Progenitor cell of endocrine pancreas (in vitro differentiated cells): ENCODE results near the gene MAGOH. TPM values are rescaled to one million over a fixed set of nuclear protein-coding genes. Genes with fewer than 3 reads are reported as not detected.

Source experiments
- DNase-seq: peaks from one replicate; pipeline ENCODE4 v3.0.0; 2021; ENCODE audit warnings: low spot score; ENCODE audit not compliant: unreplicated experiment
- H3K27ac Mint-ChIP-seq: 2 replicates; pipeline ENCODE4 v1.8.0; 2021; ENCODE audit warnings: mild to moderate bottlenecking, moderate library complexity, mixed read lengths
- H3K27me3 Mint-ChIP-seq: 2 replicates; pipeline ENCODE4 v1.8.0; 2021; ENCODE audit warnings: mixed read lengths
- H3K36me3 Mint-ChIP-seq: 2 replicates; pipeline ENCODE4 v1.8.0; 2022; ENCODE audit warnings: mixed read lengths; ENCODE audit not compliant: insufficient read depth
- H3K4me1 Mint-ChIP-seq: 2 replicates; pipeline ENCODE4 v1.8.0; 2021; ENCODE audit warnings: low read depth, mixed read lengths
- H3K4me3 Mint-ChIP-seq: 2 replicates; pipeline ENCODE4 v1.8.0; 2021; ENCODE audit warnings: low read depth, mild to moderate bottlenecking, moderate library complexity, mixed read lengths
- H3K9me3 Mint-ChIP-seq: 2 replicates; pipeline ENCODE4 v1.8.0; 2021; ENCODE audit warnings: low read depth, mixed read lengths
- total RNA-seq: library from RNA; stranded (reverse); gene quantifications from 2 replicates; pipeline ENCODE4 v1.2.1, GENCODE V29; 2021
- TF ChIP-seq, protein P1 (sequence below): fragments of 200-600 bp; sonication (generic); IDR thresholded peaks from one replicate; pipeline ENCODE4 v1.5.0; 2021; ENCODE audit warnings: antibody characterized with exemption, mild to moderate bottlenecking; ENCODE audit not compliant: unreplicated experiment

Gene MAGOH
- total RNA-seq, 1 donor from 2014 or later = 67.3 TPM

DNA sequence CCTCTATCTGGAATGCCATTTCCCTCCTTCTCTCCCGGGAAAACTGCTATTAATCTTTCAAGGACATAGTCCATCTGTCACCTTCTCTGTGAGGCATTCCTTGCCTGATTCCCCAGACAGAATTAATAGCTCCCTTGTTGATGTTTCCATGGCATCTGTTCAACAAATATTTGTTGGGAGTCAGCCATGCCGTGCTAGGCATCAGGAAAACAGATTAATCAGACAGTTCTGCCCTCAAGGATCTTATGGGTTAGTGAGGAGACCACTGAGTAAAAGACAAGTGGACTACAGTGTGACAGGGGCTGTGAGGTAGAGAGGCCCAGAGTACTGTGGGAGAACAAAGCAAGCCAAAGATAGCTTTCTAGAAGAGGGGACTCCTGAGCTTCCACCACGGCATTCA is 11.4 kb upstream of the MAGOH start:
- Mint-ChIP-seq H3K4me1 (peaks cover 15% of the 10 kb centered on the region), H3K9me3 (no peaks in the 10 kb centered on the region), H3K27me3 (no peaks in the 10 kb centered on the region), H3K27ac (peak overlapping the region; percentile 56), H3K4me3 (no peak overlapping the region), H3K36me3 (no peaks in the 10 kb centered on the region)
- DNase-seq = no peak
- TF ChIP-seq, protein P1, sequence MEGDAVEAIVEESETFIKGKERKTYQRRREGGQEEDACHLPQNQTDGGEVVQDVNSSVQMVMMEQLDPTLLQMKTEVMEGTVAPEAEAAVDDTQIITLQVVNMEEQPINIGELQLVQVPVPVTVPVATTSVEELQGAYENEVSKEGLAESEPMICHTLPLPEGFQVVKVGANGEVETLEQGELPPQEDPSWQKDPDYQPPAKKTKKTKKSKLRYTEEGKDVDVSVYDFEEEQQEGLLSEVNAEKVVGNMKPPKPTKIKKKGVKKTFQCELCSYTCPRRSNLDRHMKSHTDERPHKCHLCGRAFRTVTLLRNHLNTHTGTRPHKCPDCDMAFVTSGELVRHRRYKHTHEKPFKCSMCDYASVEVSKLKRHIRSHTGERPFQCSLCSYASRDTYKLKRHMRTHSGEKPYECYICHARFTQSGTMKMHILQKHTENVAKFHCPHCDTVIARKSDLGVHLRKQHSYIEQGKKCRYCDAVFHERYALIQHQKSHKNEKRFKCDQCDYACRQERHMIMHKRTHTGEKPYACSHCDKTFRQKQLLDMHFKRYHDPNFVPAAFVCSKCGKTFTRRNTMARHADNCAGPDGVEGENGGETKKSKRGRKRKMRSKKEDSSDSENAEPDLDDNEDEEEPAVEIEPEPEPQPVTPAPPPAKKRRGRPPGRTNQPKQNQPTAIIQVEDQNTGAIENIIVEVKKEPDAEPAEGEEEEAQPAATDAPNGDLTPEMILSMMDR = no peak

DNA sequence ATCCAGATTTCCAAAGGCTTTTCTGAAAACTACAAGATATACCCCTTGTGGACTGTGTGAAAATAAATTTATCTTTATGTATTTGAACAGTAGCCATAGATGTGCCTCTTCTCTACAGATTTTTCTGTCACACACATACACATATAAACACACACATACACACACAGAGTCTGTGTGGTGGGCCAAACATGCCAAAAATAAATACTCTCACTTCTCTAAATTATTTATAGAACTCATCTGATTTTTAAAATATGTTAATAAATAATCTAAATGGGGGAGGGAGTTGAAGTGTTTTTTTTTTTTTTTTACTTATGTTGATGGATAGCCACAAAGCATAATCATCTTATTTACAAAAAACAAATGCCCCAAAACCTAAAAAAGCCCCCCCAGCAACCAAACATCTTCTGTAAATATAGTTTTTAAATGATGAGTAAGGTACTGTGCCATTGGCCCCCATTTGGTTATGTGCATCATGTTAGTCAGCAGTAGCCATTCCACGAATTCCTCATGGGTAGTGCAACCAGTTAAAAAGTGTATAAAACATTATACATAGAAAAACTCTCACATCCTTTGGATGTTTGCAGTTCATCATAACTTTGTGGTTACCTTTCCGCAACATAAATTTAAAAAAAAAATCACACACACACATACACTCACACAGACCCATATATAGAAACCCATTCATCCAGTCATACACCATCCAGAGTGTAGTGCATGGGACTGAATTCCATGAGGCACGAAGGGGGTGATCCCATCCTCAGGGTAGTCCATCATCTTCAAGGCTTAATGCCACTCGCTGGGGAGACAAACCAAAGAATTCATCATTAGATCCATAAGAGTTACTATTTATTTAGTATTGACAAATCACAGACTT is 8.2 kb upstream of the MAGOH start:
- Mint-ChIP-seq H3K9me3 (no peaks in the 10 kb centered on the region), H3K4me1 (peaks cover 15% of the 10 kb centered on the region), H3K27ac (no peak overlapping the region), H3K27me3 (peaks cover 7% of the 10 kb centered on the region), H3K36me3 (no peaks in the 10 kb centered on the region), H3K4me3 (no peak overlapping the region)
- DNase-seq = no peak
- TF ChIP-seq, protein P1 = no peak

DNA sequence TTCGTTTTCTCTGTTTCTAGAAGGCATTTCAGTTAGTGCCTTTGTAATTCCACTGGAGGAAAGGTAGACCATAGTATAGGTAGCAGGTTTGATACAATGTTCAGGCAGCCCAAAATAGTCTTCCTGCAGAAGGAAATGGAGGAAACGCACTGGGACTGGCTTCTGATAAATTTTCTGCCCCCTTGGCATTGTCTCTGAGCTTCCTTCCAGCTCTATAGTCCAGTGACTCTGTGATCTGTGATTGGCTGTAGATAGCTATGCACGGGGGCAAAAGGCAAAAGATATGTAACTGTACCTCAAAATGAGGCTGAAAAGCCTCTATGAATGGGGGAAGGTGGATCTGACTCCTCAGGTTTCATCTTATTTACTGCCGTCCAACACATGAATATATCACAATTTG is 5.8 kb upstream of the MAGOH start:
- no peak overlapping the region for H3K4me3 Mint-ChIP-seq
- DNase-seq = no peak
- TF ChIP-seq, protein P1 = no peak
- no peaks in the 10 kb centered on the region for H3K36me3 Mint-ChIP-seq
- no peak overlapping the region for H3K27ac Mint-ChIP-seq
- peaks cover 16% of the 10 kb centered on the region for H3K27me3 Mint-ChIP-seq
- H3K4me1 Mint-ChIP-seq = peaks cover 3% of the 10 kb centered on the region
- H3K9me3 Mint-ChIP-seq = no peaks in the 10 kb centered on the region

DNA sequence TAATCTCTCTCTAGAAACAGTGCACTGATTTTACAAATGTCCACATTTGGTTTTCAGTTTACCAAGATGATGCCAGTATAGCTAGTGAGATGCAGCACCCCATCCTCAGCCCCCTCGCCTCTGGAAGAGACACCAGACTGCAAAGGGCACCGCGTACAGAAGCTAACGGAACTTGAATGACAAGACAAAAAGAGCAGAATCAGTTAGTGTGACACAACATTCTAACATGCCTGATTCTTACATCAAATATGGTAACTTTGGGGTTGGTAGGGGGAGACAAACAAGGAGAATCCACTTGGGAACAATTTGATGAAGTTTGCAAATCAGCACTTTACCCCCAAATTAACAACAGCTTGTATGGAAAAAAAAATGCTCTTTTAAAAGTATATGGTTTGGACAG is 4.1 kb upstream of the MAGOH start:
- TF ChIP-seq, protein P1 = no peak
- Mint-ChIP-seq H3K36me3 (no peaks in the 10 kb centered on the region), H3K4me1 (peaks cover 12% of the 10 kb centered on the region), H3K9me3 (no peaks in the 10 kb centered on the region), H3K4me3 (no peak overlapping the region), H3K27ac (no peak overlapping the region), H3K27me3 (peaks cover 16% of the 10 kb centered on the region)
- DNase-seq = no peak

DNA sequence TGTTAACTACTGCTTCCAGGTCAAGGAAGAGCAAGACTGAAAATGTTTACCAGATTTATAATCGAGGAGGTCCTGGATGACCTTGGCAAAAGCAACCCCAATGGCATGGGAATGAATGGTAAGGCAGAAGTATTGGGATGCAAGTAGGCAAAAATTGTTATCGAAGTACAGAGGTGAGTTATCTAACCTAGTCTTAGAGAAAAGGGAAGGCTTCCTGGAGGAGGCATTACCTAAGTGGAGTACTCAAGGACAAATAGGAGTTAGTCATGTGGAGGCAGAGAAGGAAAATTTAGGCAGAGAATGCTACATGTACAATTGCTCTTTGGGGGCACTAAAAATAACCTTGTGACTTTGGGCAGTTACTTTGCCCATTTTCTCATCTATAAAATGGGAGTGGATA is 3.5 kb upstream of the MAGOH start:
- no peaks in the 10 kb centered on the region for H3K36me3 Mint-ChIP-seq
- H3K27ac Mint-ChIP-seq = no peak overlapping the region
- TF ChIP-seq, protein P1 = no peak
- no peak for DNase-seq
- no peaks in the 10 kb centered on the region for H3K9me3 Mint-ChIP-seq
- H3K27me3 Mint-ChIP-seq = peaks cover 16% of the 10 kb centered on the region
- H3K4me3 Mint-ChIP-seq = no peak overlapping the region
- H3K4me1 Mint-ChIP-seq = peaks cover 12% of the 10 kb centered on the region
